Trophoblast cell (in vitro differentiated cells and primary cell): ENCODE data around the gene RIOK3.
"Not testable (repeated sequence)": the region's sequence is repeated elsewhere in the genome, so short reads cannot be mapped to it uniquely, and the experiment has no call there.

Experiments
- DNase-seq, 2 donors: peaks; one replicate each; pipeline ENCODE4 v3.0.0-alpha.2; 2016
- H2AFZ ChIP-seq: 2 replicates; pipeline ENCODE4 v1.6.1; 2013; ENCODE audit warnings: low read length, moderate library complexity, mild to moderate bottlenecking; ENCODE audit not compliant: insufficient read depth, poor library complexity
- H2AK5ac ChIP-seq: 2 replicates; pipeline ENCODE4 v1.6.1; 2013; ENCODE audit warnings: mild to moderate bottlenecking, low read length
- H2BK120ac ChIP-seq: 2 replicates; pipeline ENCODE4 v1.6.1; 2013; ENCODE audit warnings: low read length, mild to moderate bottlenecking, moderate library complexity; ENCODE audit not compliant: insufficient read depth, poor library complexity
- H2BK12ac ChIP-seq: 2 replicates; pipeline ENCODE4 v1.6.1; 2013; ENCODE audit warnings: mild to moderate bottlenecking, low read length, moderate library complexity
- H2BK5ac ChIP-seq: 2 replicates; pipeline ENCODE4 v1.6.1; 2013; ENCODE audit warnings: low read length, low read depth, moderate library complexity, mild to moderate bottlenecking; ENCODE audit not compliant: poor library complexity
- H3K14ac ChIP-seq: 2 replicates; pipeline ENCODE4 v1.6.1; 2013; ENCODE audit warnings: mild to moderate bottlenecking, low read length
- H3K18ac ChIP-seq: 2 replicates; pipeline ENCODE4 v1.6.1; 2013; ENCODE audit warnings: mild to moderate bottlenecking, low read length
- H3K23ac ChIP-seq: 2 replicates; pipeline ENCODE4 v1.6.1; 2013; ENCODE audit warnings: low read length
- H3K27ac ChIP-seq: 2 replicates; pipeline ENCODE4 v1.5.1; 2013; ENCODE audit warnings: low read depth, mild to moderate bottlenecking, inconsistent platforms, low read length, moderate library complexity
- H3K27me3 ChIP-seq: 2 replicates; pipeline ENCODE4 v1.6.1; 2013; ENCODE audit warnings: inconsistent platforms, mild to moderate bottlenecking, low read length, moderate library complexity; ENCODE audit not compliant: insufficient read depth
- H3K36me3 ChIP-seq, 2 experiments: 1 replicate in 1 of 2; 2 replicates in 1 of 2; pipeline ENCODE4 v1.6.1; 2013; ENCODE audit warnings: low read length in 2 of 2, mild to moderate bottlenecking in 2 of 2, moderate library complexity in 1 of 2; ENCODE audit not compliant: insufficient read depth in 2 of 2, control insufficient read depth in 1 of 2
- H3K4ac ChIP-seq: 2 replicates; pipeline ENCODE4 v1.6.1; 2013; ENCODE audit warnings: low read depth, mild to moderate bottlenecking, low read length, moderate library complexity
- H3K4me1 ChIP-seq, 2 experiments: 1 replicate in 1 of 2; 2 replicates in 1 of 2; pipeline ENCODE4 v1.6.1; 2013; ENCODE audit warnings: low read length in 2 of 2, mild to moderate bottlenecking in 2 of 2, moderate library complexity in 1 of 2; ENCODE audit not compliant: insufficient read depth in 2 of 2, control insufficient read depth in 1 of 2
- H3K4me2 ChIP-seq: 2 replicates; pipeline ENCODE4 v1.6.1; 2013; ENCODE audit warnings: inconsistent platforms, mild to moderate bottlenecking, low read length, moderate library complexity
- H3K4me3 ChIP-seq: 2 replicates; pipeline ENCODE4 v1.5.1; 2013; ENCODE audit warnings: mild to moderate bottlenecking, low read depth, low read length, inconsistent platforms
- H3K79me1 ChIP-seq: one replicate; pipeline ENCODE4 v1.6.1; 2013; ENCODE audit warnings: low read length
- H3K79me2 ChIP-seq: 2 replicates; pipeline ENCODE4 v1.6.1; 2013; ENCODE audit warnings: low read length, mild to moderate bottlenecking; ENCODE audit not compliant: control insufficient read depth, insufficient read depth, poor library complexity
- H3K9ac ChIP-seq: 2 replicates; pipeline ENCODE4 v1.6.1; 2013; ENCODE audit warnings: mild to moderate bottlenecking, low read length
- H3K9me3 ChIP-seq: 2 replicates; pipeline ENCODE4 v1.6.1; 2013; ENCODE audit warnings: low read depth, mild to moderate bottlenecking, control low read depth, inconsistent platforms, low read length; ENCODE audit not compliant: insufficient read depth
- H4K12ac ChIP-seq: 2 replicates; pipeline ENCODE4 v1.6.1; 2013; ENCODE audit warnings: low read depth, mild to moderate bottlenecking, low read length, moderate library complexity
- H4K8ac ChIP-seq: 2 replicates; pipeline ENCODE4 v1.6.1; 2013; ENCODE audit warnings: low read depth, mild to moderate bottlenecking, low read length, moderate library complexity
- H4K91ac ChIP-seq: one replicate; pipeline ENCODE4 v1.6.1; 2013; ENCODE audit warnings: low read depth, mild to moderate bottlenecking, low read length, moderate library complexity
- WGBS: extraction: QIAGEN DNeasy Blood & Tissue Kit; methylation state at CpG from one replicate; pipeline ENCODE4 v1.1.7; 2013; ENCODE audit warnings: missing lambda C conversion rate; ENCODE audit not compliant: insufficient read length, insufficient coverage; ENCODE audit errors: extremely low coverage; 5-methylcytosine and 5-hydroxymethylcytosine counted together

Gene RIOK3

DNA sequence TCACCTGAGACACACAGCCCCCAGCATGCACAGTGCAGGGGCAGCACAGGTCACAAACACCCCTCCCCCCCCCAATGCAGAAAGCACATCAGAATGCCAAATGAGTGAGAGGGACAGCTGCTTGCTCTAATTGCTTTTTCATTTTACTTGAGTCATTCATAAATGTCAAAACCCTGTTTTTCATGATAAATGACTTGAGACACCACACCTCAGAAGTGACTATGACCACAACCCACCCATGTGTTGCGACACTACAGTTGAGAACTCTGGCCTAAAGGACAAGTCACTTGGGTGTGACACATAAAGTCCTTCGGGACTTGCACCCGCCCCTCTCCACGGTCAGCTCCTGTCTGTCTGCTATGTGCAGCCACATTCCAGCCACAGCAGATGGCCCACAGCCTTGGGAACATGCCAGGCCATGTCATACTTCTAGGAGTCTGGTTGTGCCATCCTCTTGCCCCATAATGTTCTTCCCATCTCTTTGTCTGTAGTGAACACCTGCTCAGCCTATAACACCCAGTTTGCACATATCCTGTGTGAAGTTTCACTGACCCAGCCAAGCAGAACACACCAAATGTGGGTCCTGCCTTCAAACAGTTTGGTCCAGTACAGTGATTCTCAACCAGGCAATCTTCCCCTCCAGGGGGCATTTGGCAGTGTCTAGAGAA is 30.2 kb upstream of the RIOK3 start:
- no peak overlapping the region for H2AK5ac ChIP-seq
- H3K79me1 ChIP-seq, result no peaks in the 10 kb centered on the region
- no peak overlapping the region for H4K12ac ChIP-seq
- no peak overlapping the region for H3K14ac ChIP-seq
- H4K91ac ChIP-seq, result no peak overlapping the region
- WGBS, result no CpG with 5 or more reads among the region's 4 CpGs
- H3K23ac ChIP-seq, result no peak overlapping the region
- no peak overlapping the region for H4K8ac ChIP-seq
- H3K4me3 ChIP-seq, result no peak overlapping the region
- H2AFZ ChIP-seq, result no peak overlapping the region
- H3K36me3 ChIP-seq, result no peaks in the 10 kb centered on the region
- peak; percentile 99 for DNase-seq
- H3K4me1 ChIP-seq, result no peaks in the 10 kb centered on the region
- H3K79me2 ChIP-seq, result no peaks in the 10 kb centered on the region
- no peak overlapping the region for H3K27ac ChIP-seq
- H3K4me2 ChIP-seq, result no peak overlapping the region
- H2BK5ac ChIP-seq, result no peak overlapping the region
- H2BK120ac ChIP-seq, result no peak overlapping the region
- H3K9me3 ChIP-seq, result no peaks in the 10 kb centered on the region
- H3K18ac ChIP-seq, result no peak overlapping the region
- no peak overlapping the region for H2BK12ac ChIP-seq
- no peak overlapping the region for H3K9ac ChIP-seq
- H3K27me3 ChIP-seq, result no peaks in the 10 kb centered on the region
- H3K4ac ChIP-seq, result no peak overlapping the region

DNA sequence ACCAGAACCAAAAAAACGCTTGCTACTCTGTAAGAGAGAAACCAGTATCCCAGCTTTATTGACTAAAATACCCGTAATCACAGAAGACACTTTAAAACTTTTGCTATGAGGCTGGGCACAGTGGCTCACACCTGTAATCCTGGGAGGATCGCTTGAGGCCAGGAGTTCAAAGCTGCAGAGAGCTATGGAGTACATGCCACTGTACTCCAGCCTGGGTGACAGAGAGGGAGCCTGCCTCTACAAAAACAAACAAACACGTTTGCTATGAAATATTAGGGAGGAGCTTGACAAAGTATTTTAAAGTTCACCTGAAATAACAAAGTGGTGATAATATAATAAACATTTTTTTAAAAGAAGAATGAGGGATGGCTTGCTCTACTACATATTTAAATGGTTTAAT is 28.5 kb upstream of the RIOK3 start:
- WGBS, result no CpG with 5 or more reads among the region's 4 CpGs
- H3K79me2 ChIP-seq, result no peaks in the 10 kb centered on the region

DNA sequence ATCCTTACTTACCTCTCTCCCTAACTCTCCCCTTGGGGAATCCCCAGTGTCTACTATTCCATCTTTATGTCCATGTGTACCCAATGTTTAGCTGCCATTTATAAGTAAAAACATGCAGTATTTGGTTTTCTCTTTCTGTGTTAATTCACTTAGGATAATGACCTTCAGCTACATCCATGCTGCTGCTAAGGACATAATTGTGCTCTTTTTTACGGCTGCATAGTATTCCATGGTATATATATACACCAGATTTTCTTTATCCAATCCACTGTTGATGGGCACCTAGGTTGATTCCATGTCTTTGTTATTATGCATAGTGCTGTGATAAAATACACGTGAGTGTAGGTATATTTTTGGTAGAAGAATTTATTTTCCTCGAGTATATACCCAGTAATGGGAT is 24.3 kb upstream of the RIOK3 start:
- no CpG with 5 or more reads among the region's 3 CpGs for WGBS
- no peak for DNase-seq
- H3K18ac ChIP-seq, result no peak overlapping the region
- no peak overlapping the region for H4K91ac ChIP-seq
- H3K9me3 ChIP-seq, result no peaks in the 10 kb centered on the region
- no peak overlapping the region for H2BK120ac ChIP-seq
- H3K79me2 ChIP-seq, result no peaks in the 10 kb centered on the region
- no peak overlapping the region for H2BK12ac ChIP-seq
- H3K9ac ChIP-seq, result no peak overlapping the region
- no peak overlapping the region for H3K4me3 ChIP-seq
- H3K14ac ChIP-seq, result no peak overlapping the region
- no peaks in the 10 kb centered on the region for H3K27me3 ChIP-seq
- H3K79me1 ChIP-seq, result no peaks in the 10 kb centered on the region
- no peak overlapping the region for H2AK5ac ChIP-seq
- no peak overlapping the region for H3K27ac ChIP-seq
- no peak overlapping the region for H4K12ac ChIP-seq
- H3K4ac ChIP-seq, result no peak overlapping the region
- H2BK5ac ChIP-seq, result no peak overlapping the region
- no peaks in the 10 kb centered on the region for H3K36me3 ChIP-seq
- H2AFZ ChIP-seq, result no peak overlapping the region
- no peak overlapping the region for H4K8ac ChIP-seq
- no peak overlapping the region for H3K23ac ChIP-seq
- no peak overlapping the region for H3K4me2 ChIP-seq
- H3K4me1 ChIP-seq, result no peaks in the 10 kb centered on the region

More for the DNA sequence above, 28.5 kb upstream of the RIOK3 start:
- no peak overlapping the region for H3K4me2 ChIP-seq
- H4K8ac ChIP-seq, result no peak overlapping the region
- H2AFZ ChIP-seq, result no peak overlapping the region
- H2BK12ac ChIP-seq, result no peak overlapping the region
- no peak overlapping the region for H4K91ac ChIP-seq
- H3K36me3 ChIP-seq, result no peaks in the 10 kb centered on the region
- no peaks in the 10 kb centered on the region for H3K4me1 ChIP-seq
- H3K18ac ChIP-seq, result no peak overlapping the region
- no peak overlapping the region for H2AK5ac ChIP-seq
- H3K4me3 ChIP-seq, result no peak overlapping the region
- no peak overlapping the region for H3K14ac ChIP-seq
- no peaks in the 10 kb centered on the region for H3K79me1 ChIP-seq
- H3K27ac ChIP-seq, result no peak overlapping the region
- no peak overlapping the region for H3K23ac ChIP-seq
- no peaks in the 10 kb centered on the region for H3K27me3 ChIP-seq
- H3K9me3 ChIP-seq, result no peaks in the 10 kb centered on the region
- H2BK5ac ChIP-seq, result no peak overlapping the region
- no peak overlapping the region for H4K12ac ChIP-seq
- peak; percentile 95 to 97 for DNase-seq
- no peak overlapping the region for H3K9ac ChIP-seq
- no peak overlapping the region for H2BK120ac ChIP-seq
- H3K4ac ChIP-seq, result no peak overlapping the region

DNA sequence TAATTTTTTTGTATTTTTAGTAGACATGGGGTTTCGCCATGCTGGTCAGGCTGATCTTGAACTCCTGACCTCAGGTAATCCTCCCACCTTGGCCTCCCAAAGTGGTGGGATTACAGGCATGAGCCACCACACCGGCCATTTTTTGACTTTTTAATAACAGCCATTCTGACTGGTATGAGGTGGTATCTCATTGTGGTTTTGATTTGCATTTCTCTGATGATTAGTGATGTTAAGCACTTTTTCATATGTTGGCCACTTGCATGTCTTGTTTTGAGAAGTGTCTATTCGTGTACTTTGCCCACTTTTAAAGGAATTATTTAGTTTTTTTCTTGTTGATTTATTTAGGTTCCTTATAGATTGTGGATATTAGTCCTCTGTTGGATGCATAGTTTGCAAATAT is 23.5 kb upstream of the RIOK3 start:
- not testable (repeated sequence) for H2AK5ac ChIP-seq, H3K14ac ChIP-seq, H3K23ac ChIP-seq, H3K9ac ChIP-seq, H3K18ac ChIP-seq, H3K4me3 ChIP-seq, H2BK5ac ChIP-seq, DNase-seq, H3K79me2 ChIP-seq, H3K4me2 ChIP-seq, H2BK120ac ChIP-seq, H3K4me1 ChIP-seq, H4K12ac ChIP-seq, H4K8ac ChIP-seq, H4K91ac ChIP-seq, H2AFZ ChIP-seq, H3K9me3 ChIP-seq, H3K27ac ChIP-seq, H3K79me1 ChIP-seq, H2BK12ac ChIP-seq, H3K4ac ChIP-seq, H3K27me3 ChIP-seq, H3K36me3 ChIP-seq
- WGBS, result no CpG with 5 or more reads among the region's 3 CpGs
